GM06990 (cell line): ENCODE data around the gene KLK14.

Experiments used
- DNase-seq: peaks from one replicate; pipeline ENCODE4 v3.0.0-alpha.2; 2011; ENCODE audit not compliant: insufficient read length; ENCODE audit errors: extremely low read depth
- H3K27me3 ChIP-seq: replicated peaks from 2 replicates; pipeline ENCODE4 v1.6.0; 2011; ENCODE audit warnings: low read length; ENCODE audit not compliant: control insufficient read depth, insufficient read depth
- H3K36me3 ChIP-seq: 2 replicates; pipeline ENCODE4 v1.5.1; 2011; ENCODE audit warnings: low read length; ENCODE audit not compliant: control insufficient read depth, insufficient read depth
- H3K4me3 ChIP-seq: replicated peaks from 2 replicates; pipeline ENCODE4 v1.5.1; 2011; ENCODE audit warnings: low read depth, mild to moderate bottlenecking, control low read depth, low read length
- CTCF ChIP-seq: IDR thresholded peaks from 2 replicates; pipeline ENCODE4 v1.5.1; 2011; ENCODE audit warnings: low read length, control low read depth, mild to moderate bottlenecking, inconsistent platforms; ENCODE audit not compliant: insufficient read depth, poor library complexity, severe bottlenecking

The KLK14 gene

GRCh38 chr19:51123381-51123800 lies 40.7 kb upstream of the KLK14 start:
- Histone ChIP-seq H3K36me3 (no peaks in the 10 kb centered on the region), H3K27me3 (0 out of 2 replicates have a peak, but pooled peaks cover 2% of the 10 kb centered on the region), H3K4me3 (no peak overlapping the region)
- no peak for TF ChIP-seq CTCF
- no peak for DNase-seq

- no peak overlapping the region for H3K4me3 ChIP-seq
- DNase-seq: no peak
- H3K36me3 ChIP-seq: no peaks in the 10 kb centered on the region
- H3K27me3 ChIP-seq: 0 out of 2 replicates have a peak, but pooled peaks cover 1% of the 10 kb centered on the region
- TF ChIP-seq CTCF: no peak
Measured at GRCh38 chr19:51122112-51122981, 39.7 kb upstream of the KLK14 start.

- TF ChIP-seq CTCF: no peak
- no peak overlapping the region for H3K4me3 ChIP-seq
- H3K27me3 ChIP-seq: peaks cover 1% of the 10 kb centered on the region; the same call in 1 of the 2 replicates
- no peaks in the 10 kb centered on the region for H3K36me3 ChIP-seq
- DNase-seq: no peak
Measured at GRCh38 chr19:51121257-51121656, 38.6 kb upstream of the KLK14 start.

- Histone ChIP-seq H3K4me3 (no peak overlapping the region), H3K27me3 (peaks cover 1% of the 10 kb centered on the region; the same call in 1 of the 2 replicates), H3K36me3 (no peaks in the 10 kb centered on the region)
- TF ChIP-seq CTCF: no peak
- no peak for DNase-seq
Measured at GRCh38 chr19:51120160-51120559, 37.5 kb upstream of the KLK14 start.

GRCh38 chr19:51119611-51120010 lies 36.9 kb upstream of the KLK14 start:
- no peak for TF ChIP-seq CTCF
- DNase-seq: no peak
- Histone ChIP-seq H3K4me3 (no peak overlapping the region), H3K36me3 (no peaks in the 10 kb centered on the region), H3K27me3 (peaks cover 1% of the 10 kb centered on the region; the same call in 1 of the 2 replicates)
